CD14-positive monocyte (primary cell): ENCODE measurements around the gene TIAM1. TPM values are rescaled to one million over a fixed set of nuclear protein-coding genes. Genes with fewer than 3 reads are reported as not detected.
A peak's percentile ranks its signal among the peaks of the same experiment; 100 is the strongest.

Experiments used
- DNase-seq, 3 donors: peaks; one replicate each; pipeline ENCODE4 v3.0.0-alpha.2; 2011 to 2022
- H2AFZ ChIP-seq: 2 replicates; pipeline ENCODE4 v1.6.0; 2012; ENCODE audit warnings: mild to moderate bottlenecking, low read depth, low read length, inconsistent platforms; ENCODE audit not compliant: insufficient read depth, poor library complexity, severe bottlenecking
- H3K27ac ChIP-seq, 2 donors: 1 replicate in 1 of 2; 2 replicates in 1 of 2; pipeline ENCODE4 v1.5.1; 2012 to 2013; ENCODE audit warnings: low read length in 2 of 2, control low read depth in 1 of 2, inconsistent platforms in 1 of 2, low read depth in 1 of 2, mild to moderate bottlenecking in 1 of 2
- H3K27me3 ChIP-seq, 2 donors: one replicate each; pipeline versions ENCODE4 v1.6.0 to v1.6.1; 2011 to 2013; ENCODE audit warnings: low read length in 2 of 2; ENCODE audit not compliant: control insufficient read depth in 2 of 2, insufficient read depth in 2 of 2
- H3K36me3 ChIP-seq, 2 donors: replicated peaks in 1 of 2; 1 replicate in 1 of 2; 2 replicates in 1 of 2; pipeline versions ENCODE4 v1.5.1 to v1.6.1; 2012 to 2013; ENCODE audit warnings: low read length in 2 of 2, control low read depth in 1 of 2, inconsistent platforms in 1 of 2, mild to moderate bottlenecking in 1 of 2; ENCODE audit not compliant: insufficient read depth in 2 of 2, control insufficient read depth in 1 of 2
- H3K4me1 ChIP-seq, 2 donors: 1 replicate in 1 of 2; 2 replicates in 1 of 2; pipeline versions ENCODE4 v1.5.1 to v1.6.1; 2012 to 2013; ENCODE audit warnings: low read length in 2 of 2, control low read depth in 1 of 2, inconsistent platforms in 1 of 2, mild to moderate bottlenecking in 1 of 2, moderate library complexity in 1 of 2; ENCODE audit not compliant: insufficient read depth in 2 of 2, control insufficient read depth in 1 of 2
- H3K4me2 ChIP-seq: replicated peaks from 2 replicates; pipeline ENCODE3; 2012; ENCODE audit warnings: low read length, moderate library complexity, mild to moderate bottlenecking; ENCODE audit not compliant: poor library complexity, severe bottlenecking; ENCODE audit errors: extremely low read depth
- H3K4me3 ChIP-seq, 3 experiments: fragments of 200-600 bp in 1 of 3; sonication (generic) in 1 of 3; replicated peaks in 1 of 3; 1 replicate in 2 of 3; 2 replicates in 1 of 3; pipeline ENCODE4 v1.5.1; 2011 to 2013; ENCODE audit warnings: low read length in 3 of 3, mild to moderate bottlenecking in 3 of 3, control low read depth in 2 of 3, low read depth in 2 of 3, inconsistent platforms in 1 of 3, moderate library complexity in 1 of 3
- H3K79me2 ChIP-seq: 2 replicates; pipeline ENCODE4 v1.6.0; 2012; ENCODE audit warnings: mild to moderate bottlenecking, control low read depth, inconsistent platforms, low read length, moderate library complexity; ENCODE audit not compliant: insufficient read depth
- H3K9ac ChIP-seq: 2 replicates; pipeline ENCODE4 v1.6.0; 2017; ENCODE audit warnings: low read length, mild to moderate bottlenecking; ENCODE audit not compliant: insufficient read depth, poor library complexity, severe bottlenecking
- H3K9me3 ChIP-seq, 2 donors: replicated peaks in 1 of 2; 1 replicate in 1 of 2; 2 replicates in 1 of 2; pipeline versions ENCODE4 v1.5.1 to v1.6.1; 2012 to 2013; ENCODE audit warnings: low read length in 2 of 2, control low read depth in 1 of 2; ENCODE audit not compliant: control insufficient read depth in 1 of 2, insufficient read depth in 1 of 2
- H4K20me1 ChIP-seq: 2 replicates; pipeline ENCODE4 v1.6.0; 2012; ENCODE audit warnings: mild to moderate bottlenecking, low read length, control low read depth, moderate library complexity; ENCODE audit not compliant: insufficient read depth
- H3K27ac Mint-ChIP-seq, 7 donors: one replicate each; pipeline ENCODE4 v1.8.0; 2020; ENCODE audit warnings: mild to moderate bottlenecking in 7 of 7, mixed read lengths in 7 of 7, moderate library complexity in 6 of 7, inconsistent platforms in 2 of 7
- H3K27me3 Mint-ChIP-seq, 3 donors: one replicate each; pipeline ENCODE4 v1.8.0; 2021 to 2022; ENCODE audit warnings: low read depth in 3 of 3, mild to moderate bottlenecking in 3 of 3, mixed read lengths in 3 of 3, moderate library complexity in 3 of 3, inconsistent platforms in 1 of 3
- H3K36me3 Mint-ChIP-seq, 2 donors: one replicate each; pipeline ENCODE4 v1.8.0; 2020; ENCODE audit warnings: mixed read lengths in 2 of 2, inconsistent platforms in 1 of 2, mild to moderate bottlenecking in 1 of 2
- H3K4me1 Mint-ChIP-seq: one replicate; pipeline ENCODE4 v1.8.0; 2020; ENCODE audit warnings: mild to moderate bottlenecking, mixed read lengths
- H3K4me3 Mint-ChIP-seq, 2 donors: one replicate each; pipeline ENCODE4 v1.8.0; 2020; ENCODE audit warnings: mild to moderate bottlenecking in 2 of 2, mixed read lengths in 2 of 2, moderate library complexity in 1 of 2
- H3K9me3 Mint-ChIP-seq, 7 donors: one replicate each; pipeline ENCODE4 v1.8.0; 2020 to 2022; ENCODE audit warnings: mixed read lengths in 7 of 7, mild to moderate bottlenecking in 6 of 7, moderate library complexity in 6 of 7, inconsistent platforms in 2 of 7
- CTCF ChIP-seq: fragments of 200-600 bp; IDR thresholded peaks from one replicate; pipeline ENCODE4 v1.8.0; 2022; ENCODE audit warnings: antibody characterized with exemption, mild to moderate bottlenecking
- WGBS: methylation state at CpG from one replicate; pipeline ENCODE4 v1.1.5; 2013; ENCODE audit warnings: missing lambda C conversion rate; ENCODE audit not compliant: insufficient coverage; 5-methylcytosine and 5-hydroxymethylcytosine counted together
- intact Hi-C, 2 donors: fragments of 100-400 bp; cut with micrococcal nuclease; formaldehyde crosslinking; loops; one replicate each; pipeline versions ENCODE4 v1.15.0 to v1.15.1; 2023
- polyA plus RNA-seq, 3 donors: library from polyadenylated mRNA; depleted of rRNA in 1 of 3; unstranded in 2 of 3; stranded (reverse) in 1 of 3; fragments of 300-500 nt in 2 of 3; fragments of >200 nt in 1 of 3; fragmentation: Illumina TruSeq in 2 of 3; gene quantifications; 1 replicate in 2 of 3; 2 replicates in 1 of 3; pipeline ENCODE4 v1.2.3, GENCODE V29; 2012 to 2021

Gene TIAM1
- polyA plus RNA-seq, 3 donors, result 17.7 to 55.0 (median 45.3) TPM

- peaks cover 75 to 84% of the 10 kb centered on the region in 2 donors for H3K36me3 Mint-ChIP-seq
- DNase-seq, result peak in 2 of 3 donors; percentile 40 to 52
- H3K4me3 ChIP-seq, result peak overlapping the region in 1 of 3 experiments; percentile 11
- peak overlapping the region in 1 of 2 donors; percentile 69 for H3K27ac ChIP-seq
- peaks cover 20 to 85% of the 10 kb centered on the region in 2 donors for H3K36me3 ChIP-seq
- no peak overlapping the region for H3K9ac ChIP-seq
- intact Hi-C loops, result no loop called here
- peaks cover 0 to 5% (median 0%) of the 10 kb centered on the region in 7 donors for H3K9me3 Mint-ChIP-seq
- H3K27me3 ChIP-seq, result no peaks in the 10 kb centered on the region
- no peak for TF ChIP-seq CTCF
- WGBS, result no CpG with 5 or more reads among the region's 1 CpG
- no peaks in the 10 kb centered on the region for H4K20me1 ChIP-seq
- no peak overlapping the region for H3K4me2 ChIP-seq
- H3K79me2 ChIP-seq, result no peaks in the 10 kb centered on the region
- no peak overlapping the region for H2AFZ ChIP-seq
- no peaks in the 10 kb centered on the region for H3K9me3 ChIP-seq
- H3K27ac Mint-ChIP-seq, result peak overlapping the region in 5 of 7 donors; percentile 32 to 62 (median 38)
- H3K4me1 Mint-ChIP-seq, result peaks cover 35% of the 10 kb centered on the region
- H3K4me3 Mint-ChIP-seq, result no peak overlapping the region
- peaks cover 0 to 3% (median 2%) of the 10 kb centered on the region in 3 donors for H3K27me3 Mint-ChIP-seq
- peaks cover 23% of the 10 kb centered on the region in 2 donors for H3K4me1 ChIP-seq
Observed at GRCh38 chr21:31137960-31138359, 206.1 kb downstream of the TIAM1 start.

GRCh38 chr21:31136891-31137290 lies 207.2 kb downstream of the TIAM1 start:
- Histone ChIP-seq H3K9ac (no peak overlapping the region), H3K4me2 (no peak overlapping the region), H4K20me1 (no peaks in the 10 kb centered on the region), H3K36me3 (peaks cover 20 to 87% of the 10 kb centered on the region in 2 donors), H3K4me3 (no peak overlapping the region), H3K27ac (no peak overlapping the region), H3K79me2 (no peaks in the 10 kb centered on the region), H3K27me3 (no peaks in the 10 kb centered on the region), H2AFZ (no peak overlapping the region), H3K4me1 (peaks cover 33 to 34% of the 10 kb centered on the region in 2 donors), H3K9me3 (no peaks in the 10 kb centered on the region)
- TF ChIP-seq CTCF, result no peak
- Mint-ChIP-seq H3K27ac (peak overlapping the region in 1 of 7 donors; percentile 14), H3K4me3 (no peak overlapping the region), H3K36me3 (peaks cover 77 to 84% of the 10 kb centered on the region in 2 donors), H3K4me1 (peaks cover 46% of the 10 kb centered on the region), H3K9me3 (peaks cover 0 to 5% (median 0%) of the 10 kb centered on the region in 7 donors), H3K27me3 (peaks cover 2% of the 10 kb centered on the region in 3 donors)
- peak in 1 of 3 donors; percentile 8 for DNase-seq
- 25% methylated on average over 8 of the region's 12 CpGs for WGBS
- intact Hi-C loops, result no loop called here
